Measurements from ENCODE around the gene GNAO1.

DNA sequence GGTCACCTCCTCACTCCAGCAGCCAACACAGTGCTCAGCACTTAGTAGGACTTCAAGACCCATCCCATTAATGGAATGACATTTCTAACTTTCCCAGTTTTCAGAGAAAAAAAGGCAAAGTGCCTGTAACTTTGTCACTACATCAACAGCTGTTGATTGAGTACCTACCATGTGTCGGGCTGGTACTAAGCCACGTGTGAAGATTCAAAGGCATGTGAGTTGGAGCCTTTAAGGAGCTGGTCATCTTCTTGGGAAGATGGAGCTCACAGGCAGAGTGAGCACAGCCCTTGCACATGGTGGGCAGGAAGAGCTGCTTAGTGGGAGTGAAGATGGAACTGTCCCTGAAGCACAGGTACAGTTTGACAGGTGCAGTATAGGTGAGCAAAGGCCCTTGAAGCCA, 88.6 kb downstream of the GNAO1 start:
- TF ChIP-seq JUND (IDR thresholded peaks at IDR 0.05) (no peak), YY1 (IDR thresholded peaks at IDR 0.05; ENCODE audit: low read depth) (no peak), GABPA (IDR thresholded peaks at IDR 0.05; ENCODE audit: low read depth) (no peak), POLR2AphosphoS5 (IDR thresholded peaks at IDR 0.05; ENCODE audit: low read depth, low read length) (no peak), GATA2 (CRISPR knock-in tag; IDR thresholded peaks at IDR 0.05) (no peak), TEAD4 (IDR thresholded peaks at IDR 0.05; ENCODE audit: borderline replicate concordance, insufficient read depth) (no peak), EZH2phosphoT487 (IDR thresholded peaks at IDR 0.05; ENCODE audit: borderline replicate concordance, low read depth) (no peak), ELF1 (IDR thresholded peaks at IDR 0.05) (no peak)
- TF ChIP-seq, protein P1, sequence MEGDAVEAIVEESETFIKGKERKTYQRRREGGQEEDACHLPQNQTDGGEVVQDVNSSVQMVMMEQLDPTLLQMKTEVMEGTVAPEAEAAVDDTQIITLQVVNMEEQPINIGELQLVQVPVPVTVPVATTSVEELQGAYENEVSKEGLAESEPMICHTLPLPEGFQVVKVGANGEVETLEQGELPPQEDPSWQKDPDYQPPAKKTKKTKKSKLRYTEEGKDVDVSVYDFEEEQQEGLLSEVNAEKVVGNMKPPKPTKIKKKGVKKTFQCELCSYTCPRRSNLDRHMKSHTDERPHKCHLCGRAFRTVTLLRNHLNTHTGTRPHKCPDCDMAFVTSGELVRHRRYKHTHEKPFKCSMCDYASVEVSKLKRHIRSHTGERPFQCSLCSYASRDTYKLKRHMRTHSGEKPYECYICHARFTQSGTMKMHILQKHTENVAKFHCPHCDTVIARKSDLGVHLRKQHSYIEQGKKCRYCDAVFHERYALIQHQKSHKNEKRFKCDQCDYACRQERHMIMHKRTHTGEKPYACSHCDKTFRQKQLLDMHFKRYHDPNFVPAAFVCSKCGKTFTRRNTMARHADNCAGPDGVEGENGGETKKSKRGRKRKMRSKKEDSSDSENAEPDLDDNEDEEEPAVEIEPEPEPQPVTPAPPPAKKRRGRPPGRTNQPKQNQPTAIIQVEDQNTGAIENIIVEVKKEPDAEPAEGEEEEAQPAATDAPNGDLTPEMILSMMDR (IDR thresholded peaks at IDR 0.05): no peak
- TF ChIP-seq, protein P2, sequence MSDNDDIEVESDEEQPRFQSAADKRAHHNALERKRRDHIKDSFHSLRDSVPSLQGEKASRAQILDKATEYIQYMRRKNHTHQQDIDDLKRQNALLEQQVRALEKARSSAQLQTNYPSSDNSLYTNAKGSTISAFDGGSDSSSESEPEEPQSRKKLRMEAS (IDR thresholded peaks at IDR 0.05; ENCODE audit: low read depth): no peak
- TF ChIP-seq, protein P3, sequence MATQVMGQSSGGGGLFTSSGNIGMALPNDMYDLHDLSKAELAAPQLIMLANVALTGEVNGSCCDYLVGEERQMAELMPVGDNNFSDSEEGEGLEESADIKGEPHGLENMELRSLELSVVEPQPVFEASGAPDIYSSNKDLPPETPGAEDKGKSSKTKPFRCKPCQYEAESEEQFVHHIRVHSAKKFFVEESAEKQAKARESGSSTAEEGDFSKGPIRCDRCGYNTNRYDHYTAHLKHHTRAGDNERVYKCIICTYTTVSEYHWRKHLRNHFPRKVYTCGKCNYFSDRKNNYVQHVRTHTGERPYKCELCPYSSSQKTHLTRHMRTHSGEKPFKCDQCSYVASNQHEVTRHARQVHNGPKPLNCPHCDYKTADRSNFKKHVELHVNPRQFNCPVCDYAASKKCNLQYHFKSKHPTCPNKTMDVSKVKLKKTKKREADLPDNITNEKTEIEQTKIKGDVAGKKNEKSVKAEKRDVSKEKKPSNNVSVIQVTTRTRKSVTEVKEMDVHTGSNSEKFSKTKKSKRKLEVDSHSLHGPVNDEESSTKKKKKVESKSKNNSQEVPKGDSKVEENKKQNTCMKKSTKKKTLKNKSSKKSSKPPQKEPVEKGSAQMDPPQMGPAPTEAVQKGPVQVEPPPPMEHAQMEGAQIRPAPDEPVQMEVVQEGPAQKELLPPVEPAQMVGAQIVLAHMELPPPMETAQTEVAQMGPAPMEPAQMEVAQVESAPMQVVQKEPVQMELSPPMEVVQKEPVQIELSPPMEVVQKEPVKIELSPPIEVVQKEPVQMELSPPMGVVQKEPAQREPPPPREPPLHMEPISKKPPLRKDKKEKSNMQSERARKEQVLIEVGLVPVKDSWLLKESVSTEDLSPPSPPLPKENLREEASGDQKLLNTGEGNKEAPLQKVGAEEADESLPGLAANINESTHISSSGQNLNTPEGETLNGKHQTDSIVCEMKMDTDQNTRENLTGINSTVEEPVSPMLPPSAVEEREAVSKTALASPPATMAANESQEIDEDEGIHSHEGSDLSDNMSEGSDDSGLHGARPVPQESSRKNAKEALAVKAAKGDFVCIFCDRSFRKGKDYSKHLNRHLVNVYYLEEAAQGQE (IDR thresholded peaks at IDR 0.05; ENCODE audit: low read depth, low read length): no peak
